GF-D8 (cell line): ENCODE results near the gene DOCK10.

Source experiments
- DNase-seq: peaks from one replicate; lab custom pipeline; 2025; lab: John Stamatoyannopoulos, UW

The DOCK10 gene

DNA sequence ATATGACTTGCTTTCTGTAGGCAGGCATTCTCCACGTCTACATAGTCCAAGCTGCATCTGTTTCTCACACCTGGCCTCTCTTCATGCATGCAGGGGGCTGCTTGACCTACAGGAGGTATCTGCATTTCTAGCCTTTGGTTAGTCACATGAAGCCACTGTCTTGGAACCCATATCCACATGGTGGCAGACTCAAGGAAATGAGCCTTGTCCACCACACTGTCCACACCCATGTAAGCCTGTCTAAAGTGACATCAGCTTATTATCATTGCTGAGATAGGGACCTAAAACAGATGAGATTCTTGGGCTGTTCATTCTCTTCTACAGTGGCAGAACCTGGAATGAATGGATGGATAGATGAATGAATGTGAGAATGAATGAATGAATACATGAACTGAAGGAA, 160.4 kb downstream of the DOCK10 start:
- DNase-seq, result no peak

DNA sequence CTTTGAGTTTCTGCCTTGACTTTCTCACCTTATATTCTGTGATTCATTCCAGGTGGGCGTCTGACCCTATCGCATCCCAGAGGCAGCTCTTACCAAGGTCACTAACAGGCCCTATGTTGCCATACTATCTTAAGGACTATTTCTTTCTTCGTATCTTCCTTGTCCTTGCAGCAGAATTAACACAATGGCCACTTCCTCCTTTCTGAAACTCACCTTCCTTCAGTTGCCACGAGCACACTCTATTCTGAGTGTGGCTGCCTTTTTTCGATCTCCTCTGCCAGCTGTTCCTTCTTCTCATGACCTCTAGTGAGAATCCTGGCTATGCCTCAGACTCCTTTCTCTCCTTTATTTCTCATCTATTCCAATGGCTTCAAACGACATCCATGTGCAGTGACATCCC, 165.7 kb downstream of the DOCK10 start:
- DNase-seq, result no peak

DNA sequence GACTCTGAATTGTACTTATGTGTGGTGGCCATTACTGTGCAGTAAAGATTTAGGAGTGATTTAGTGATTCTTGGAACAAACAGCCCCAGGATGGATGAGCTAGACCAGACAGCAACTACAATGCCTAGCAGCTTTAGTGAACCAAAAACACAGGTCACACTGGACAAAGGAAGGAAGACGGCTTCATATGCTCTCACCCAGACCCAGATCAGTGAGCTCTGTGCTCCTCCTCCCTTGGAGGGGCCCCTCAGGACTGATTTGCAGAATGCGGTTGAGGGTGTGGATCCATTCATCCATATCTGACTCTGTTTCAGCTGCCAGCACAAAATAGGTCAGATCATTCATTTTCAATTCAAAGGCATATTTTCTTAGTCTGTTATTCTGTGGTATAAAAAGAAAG, 166.4 kb downstream of the DOCK10 start:
- no peak for DNase-seq

DNA sequence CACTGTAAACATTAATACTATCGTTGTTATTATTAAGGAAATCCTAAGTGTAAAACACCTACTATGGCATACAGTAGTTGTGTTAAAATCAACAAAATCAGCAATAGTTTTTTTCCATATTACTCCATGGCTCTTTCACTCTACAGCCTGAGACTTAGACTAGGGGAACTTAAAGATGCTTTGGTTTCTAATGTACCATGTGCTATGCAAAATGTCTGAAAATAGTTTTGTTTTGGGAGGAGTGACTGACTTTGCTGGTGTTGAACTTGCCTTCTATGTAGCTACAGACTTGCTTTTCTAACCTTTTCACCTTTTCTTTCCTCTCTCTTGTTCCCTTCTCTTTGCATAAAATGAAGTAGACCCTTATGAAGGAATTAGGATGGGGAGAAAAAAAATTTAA, 167.1 kb downstream of the DOCK10 start:
- DNase-seq, result no peak

DNA sequence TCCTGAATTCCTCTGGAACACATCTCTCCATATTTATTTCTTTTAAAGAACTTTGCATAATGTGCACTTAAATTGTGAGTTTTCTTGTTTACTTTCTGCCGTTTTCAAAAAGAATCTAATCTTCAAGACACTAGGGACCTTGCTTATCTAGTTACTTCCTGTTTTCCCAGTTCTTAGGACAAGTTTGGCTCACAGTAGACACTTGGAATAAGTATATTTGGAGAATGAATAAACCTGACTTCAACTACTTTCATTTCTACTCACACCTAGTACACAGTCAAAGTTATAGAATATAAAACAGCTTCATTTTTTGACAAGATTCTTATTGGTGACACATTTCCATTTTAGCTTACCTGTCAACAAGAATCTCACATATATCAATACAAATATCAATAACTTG, 170.5 kb downstream of the DOCK10 start:
- DNase-seq, result no peak

DNA sequence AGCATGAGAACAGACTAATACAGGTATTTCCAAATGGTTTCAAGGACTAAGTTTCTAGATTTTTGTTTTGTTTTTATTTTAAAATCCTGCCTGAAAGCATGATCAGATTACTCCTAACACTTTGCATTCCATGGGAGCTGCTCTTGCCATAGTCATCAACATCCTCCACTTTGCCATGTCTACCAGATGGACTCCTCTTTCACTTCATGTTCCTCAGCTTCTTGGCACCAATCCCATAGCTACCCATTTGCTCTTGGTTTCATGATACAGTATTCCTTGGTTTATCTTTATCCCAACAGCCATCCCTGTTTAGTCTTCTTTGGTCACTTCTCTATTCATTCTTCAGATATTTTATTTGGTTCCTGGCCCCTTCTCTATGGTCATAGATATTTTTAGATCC, 171.9 kb downstream of the DOCK10 start:
- no peak for DNase-seq

DNA sequence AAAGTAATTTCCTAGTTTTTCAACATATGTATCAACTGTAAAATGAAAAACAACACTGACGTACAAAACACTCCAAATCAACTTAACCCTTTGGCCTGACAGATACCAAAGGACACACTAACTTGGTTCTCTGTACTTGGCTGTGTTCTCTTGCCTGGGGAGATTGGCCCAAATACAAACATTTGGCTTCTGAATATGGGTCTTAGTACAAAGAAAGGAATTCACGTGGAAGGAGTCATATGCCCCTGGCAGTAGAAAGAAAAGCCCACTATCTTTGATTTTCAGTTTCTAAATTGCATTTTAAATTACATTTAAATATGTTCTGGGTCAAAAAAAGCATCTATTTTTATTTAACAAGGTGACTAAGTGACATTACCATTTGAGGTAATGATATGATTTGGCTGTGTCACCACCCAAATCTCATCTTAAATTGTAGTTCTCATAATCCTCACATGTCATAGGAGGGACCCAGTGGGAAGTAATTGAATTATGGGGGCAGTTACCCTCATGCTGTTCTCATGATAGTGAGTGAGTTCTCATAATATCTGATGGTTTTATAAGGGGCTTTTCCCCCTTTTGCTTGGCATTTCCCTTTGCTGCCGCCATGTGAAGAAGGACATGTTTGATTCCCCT, 172.6 kb downstream of the DOCK10 start:
- no peak for DNase-seq

DNA sequence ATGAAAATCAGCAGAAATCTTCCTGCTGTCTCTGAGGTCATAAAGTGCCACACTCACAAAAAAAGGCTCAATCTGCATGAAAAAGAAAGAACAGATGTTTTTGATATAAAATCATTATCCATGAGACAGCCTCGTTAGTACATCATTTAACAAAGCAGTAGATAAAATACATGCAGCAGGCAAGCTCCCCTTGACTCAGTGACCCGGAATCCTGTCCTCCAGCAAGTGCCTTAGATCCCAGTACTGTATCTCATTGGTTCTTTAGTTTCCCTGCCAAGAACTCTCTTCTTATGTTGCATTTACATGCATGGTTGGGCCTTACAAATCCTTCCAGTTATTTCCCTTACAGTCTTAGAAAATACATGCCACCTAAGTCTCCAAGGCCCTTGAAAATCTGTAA, 177.3 kb downstream of the DOCK10 start:
- DNase-seq, result no peak

DNA sequence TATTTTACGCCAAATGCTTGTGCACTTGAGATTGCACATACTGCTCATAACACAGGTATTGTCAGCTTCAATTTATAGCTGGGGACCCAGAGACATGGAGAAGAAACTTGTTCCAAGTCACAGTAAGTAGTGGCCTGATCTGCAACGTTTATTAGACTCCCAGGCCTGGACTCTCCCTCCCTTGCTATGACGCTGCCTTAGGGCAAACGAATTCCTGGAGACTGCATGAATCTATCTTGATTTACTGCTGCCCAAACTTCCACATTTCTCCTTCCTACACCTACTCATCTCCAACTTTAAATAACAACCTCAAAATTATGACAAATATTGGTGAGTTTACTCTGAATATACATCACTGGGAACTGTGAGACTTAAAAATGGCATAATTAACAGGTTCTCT, 181.0 kb downstream of the DOCK10 start:
- DNase-seq, result no peak

DNA sequence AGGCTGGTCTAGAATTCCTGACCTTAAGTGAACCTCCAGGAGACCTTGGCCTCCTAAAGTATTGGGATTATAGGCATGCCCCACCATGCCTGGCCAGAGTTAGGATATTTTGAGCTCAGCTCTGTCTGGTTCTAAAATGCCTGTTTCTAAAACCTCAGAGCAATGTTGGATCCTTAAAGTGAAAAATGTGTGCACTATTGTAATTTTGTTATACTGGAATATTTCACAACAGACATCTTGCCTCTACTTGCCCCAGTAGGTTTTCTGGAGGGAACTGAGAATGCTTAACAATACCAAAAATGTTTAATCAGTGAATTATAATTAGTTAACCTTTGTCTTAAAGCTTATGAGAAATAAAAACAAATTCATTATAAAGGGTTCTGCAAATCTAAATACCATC, 181.5 kb downstream of the DOCK10 start:
- DNase-seq, result no peak

DNA sequence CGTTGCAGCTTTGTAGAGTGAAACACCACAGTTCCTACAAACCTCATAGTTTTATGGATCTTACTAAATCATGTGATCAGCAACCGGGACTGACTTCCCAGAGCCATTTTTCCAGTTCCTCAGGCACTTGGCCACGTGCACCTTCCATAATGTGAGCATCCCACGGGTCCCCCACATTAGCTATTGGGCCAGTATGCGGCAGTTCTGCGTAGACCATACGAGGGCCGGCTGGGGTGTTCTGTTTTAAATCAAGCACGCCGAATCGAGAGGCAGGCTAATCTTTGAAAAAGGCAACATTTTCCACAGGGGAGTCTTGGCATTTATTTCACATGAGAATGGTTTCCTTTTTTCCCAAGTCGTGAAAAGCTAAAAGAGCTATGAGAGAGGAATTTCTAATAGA, 190.5 kb downstream of the DOCK10 start:
- no peak for DNase-seq

DNA sequence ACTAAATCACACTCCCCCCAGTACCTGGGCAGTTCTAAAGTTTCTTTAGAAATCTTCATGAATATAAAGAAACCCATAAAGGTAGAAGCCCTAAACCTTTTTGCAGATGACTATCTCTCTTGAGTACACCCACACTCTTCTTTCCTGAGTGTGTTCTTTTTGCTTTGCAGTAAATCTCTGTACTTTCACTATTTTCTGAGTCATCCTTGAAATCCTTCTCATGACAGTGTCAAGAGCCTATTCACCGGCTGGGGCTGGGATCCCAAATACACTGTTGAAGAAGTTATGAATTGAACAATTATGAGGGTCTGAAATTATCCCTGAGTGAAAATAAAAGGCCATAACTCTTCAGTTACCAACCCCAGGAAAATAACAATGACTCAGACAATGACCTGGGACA, 192.2 kb downstream of the DOCK10 start:
- no peak for DNase-seq

DNA sequence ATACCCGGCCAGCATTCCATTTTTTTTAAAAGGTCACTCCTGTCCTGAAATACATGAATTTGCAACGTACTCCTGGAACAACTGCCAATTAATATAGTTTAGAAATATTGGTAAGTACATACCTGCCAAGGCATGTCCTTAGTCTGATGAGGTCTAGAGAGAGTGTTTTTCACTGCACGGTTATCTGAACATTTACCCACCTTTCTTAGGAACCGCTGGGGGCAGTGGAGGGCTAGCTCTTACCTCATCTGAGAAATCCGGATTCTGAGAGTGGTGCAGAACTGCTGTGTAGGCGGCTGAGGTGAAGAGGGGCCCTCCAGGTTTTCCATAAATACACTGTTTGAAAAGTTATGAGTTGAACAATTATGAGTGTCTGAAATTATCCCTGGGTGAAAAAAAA, 193.0 kb downstream of the DOCK10 start:
- no peak for DNase-seq

DNA sequence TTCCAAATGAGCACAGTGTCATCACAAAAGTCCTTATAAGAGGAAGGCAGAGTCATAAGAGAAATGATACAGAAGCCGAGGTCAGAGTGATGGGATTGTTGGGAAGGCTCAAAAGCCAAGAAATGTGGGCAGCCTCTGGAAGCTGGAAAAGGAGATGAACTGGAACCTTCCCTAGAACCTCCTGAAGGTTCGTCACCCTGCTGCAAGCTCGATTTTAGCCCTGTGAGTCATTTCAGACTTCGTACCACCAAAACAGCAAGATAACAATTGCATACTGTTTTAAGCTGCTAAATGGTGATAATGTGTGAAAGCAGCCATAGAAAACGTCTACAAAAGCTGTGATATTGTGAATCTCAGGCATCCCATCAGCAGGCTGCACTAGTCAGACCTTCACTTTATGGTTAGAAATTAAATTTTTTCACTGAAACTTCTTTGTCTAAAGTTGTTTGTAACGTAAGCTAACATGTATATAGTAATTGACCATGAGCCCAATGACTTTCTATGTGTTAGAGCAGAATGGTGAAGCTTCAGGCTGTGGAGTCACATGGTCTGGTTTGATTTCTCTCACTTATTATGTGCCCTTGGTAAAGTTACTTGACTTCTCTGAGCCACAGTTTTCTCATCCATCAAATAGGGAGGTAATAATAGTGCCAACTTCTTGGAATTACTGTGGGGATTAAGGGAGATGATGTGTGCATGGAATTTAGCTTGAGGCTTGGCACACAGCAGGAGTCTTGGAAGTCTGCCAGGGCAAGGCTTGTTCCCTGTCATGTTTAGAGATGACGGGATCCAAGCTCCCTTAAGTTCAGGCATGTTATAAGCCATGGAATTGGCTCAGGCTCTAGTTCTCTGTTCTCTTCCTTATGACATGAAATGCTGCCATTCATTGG, 194.1 kb downstream of the DOCK10 start:
- no peak for DNase-seq

DNA sequence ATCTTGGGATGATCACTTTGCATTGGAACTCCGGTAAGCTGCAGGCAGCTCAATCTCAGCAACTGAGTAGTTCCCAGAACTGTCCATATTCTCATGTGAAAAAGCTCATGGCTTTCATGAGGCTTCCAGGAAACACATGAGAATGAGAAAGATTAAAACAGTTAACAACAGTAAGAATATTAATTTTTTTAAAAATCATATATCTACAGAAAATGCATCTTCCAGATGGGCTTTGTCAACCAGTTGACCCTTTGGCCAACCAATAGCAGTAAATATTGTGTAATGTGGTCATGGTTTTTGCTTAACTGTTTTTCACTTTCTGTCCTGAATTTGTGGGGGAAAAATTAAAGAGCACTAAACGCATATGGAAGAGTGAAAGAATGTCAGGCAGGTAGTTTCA, 194.9 kb downstream of the DOCK10 start:
- DNase-seq, result no peak

DNA sequence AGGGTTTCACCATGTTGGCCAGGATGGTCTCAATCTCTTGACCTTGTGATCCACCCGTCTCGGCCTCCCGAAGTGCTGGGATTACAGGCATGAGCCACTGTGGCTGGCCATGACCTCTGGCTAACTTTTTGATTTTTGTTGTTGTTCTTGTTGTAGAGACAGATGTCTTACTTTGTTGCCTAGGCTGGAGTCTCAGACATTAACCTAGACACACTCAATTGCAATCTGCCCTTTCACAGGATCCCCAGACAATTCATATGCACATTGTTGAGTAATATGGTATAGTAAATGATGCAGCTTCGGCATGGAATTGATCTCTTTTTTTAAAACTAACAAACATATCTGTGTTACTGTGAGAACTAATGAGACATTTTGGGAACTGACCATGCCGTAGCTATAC, 195.6 kb downstream of the DOCK10 start:
- no peak for DNase-seq

DNA sequence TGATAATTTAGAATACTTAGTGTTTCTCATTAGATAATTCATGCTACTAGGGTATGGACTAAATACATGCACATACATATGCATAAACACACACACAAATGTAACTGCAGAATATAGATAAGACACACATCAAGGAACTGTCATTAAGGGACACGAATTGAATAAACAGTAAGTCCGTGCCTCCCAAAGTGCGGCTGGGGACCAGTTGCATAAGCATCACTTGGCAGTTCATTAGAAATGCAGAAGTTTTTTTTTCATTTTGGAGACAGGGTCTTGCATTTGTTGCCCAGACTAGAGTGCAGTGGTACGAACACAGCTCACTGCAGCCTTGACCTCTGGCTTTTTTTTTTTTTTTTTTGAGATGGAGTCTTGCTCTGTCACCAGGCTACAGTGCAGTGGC, 196.1 kb downstream of the DOCK10 start:
- no peak for DNase-seq

DNA sequence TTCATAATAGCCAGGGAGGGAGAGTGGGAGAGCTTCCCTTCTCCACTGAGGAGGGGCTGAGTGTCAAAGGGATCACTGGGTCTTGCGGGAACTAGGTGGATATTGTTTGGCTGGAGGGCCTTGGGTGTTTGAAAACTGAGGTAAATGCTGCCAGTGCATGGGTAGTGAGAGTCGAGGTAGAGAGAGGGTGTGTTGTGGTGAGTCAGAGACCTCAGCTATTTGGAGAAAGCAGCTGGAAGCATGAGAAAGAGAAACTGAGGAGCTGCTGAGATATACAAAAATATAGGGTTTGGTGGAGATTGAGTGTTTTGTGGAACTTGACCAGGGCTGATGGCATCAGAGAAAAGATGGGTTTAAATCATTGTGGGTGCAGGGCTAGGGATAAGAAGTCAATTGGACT, 199.1 kb downstream of the DOCK10 start:
- no peak for DNase-seq

DNA sequence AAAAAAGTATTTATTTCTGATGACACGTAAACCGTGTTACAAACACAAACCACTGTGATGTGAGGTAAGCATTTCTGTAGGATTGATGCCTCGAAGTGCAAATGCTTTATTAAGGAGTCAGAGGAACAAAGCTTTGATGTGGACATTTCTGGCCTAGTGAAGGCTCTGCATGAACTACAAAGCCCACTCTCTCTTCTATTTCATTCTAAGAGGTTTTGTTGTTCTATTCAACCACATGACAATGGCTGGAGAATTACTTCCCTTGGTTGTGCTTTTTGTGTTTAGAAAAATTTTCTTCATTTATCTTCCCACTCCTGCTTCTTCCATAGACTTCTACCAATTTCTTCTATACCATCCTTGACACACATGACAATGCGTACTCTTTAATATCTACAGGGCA, 200.4 kb downstream of the DOCK10 start:
- no peak for DNase-seq

DNA sequence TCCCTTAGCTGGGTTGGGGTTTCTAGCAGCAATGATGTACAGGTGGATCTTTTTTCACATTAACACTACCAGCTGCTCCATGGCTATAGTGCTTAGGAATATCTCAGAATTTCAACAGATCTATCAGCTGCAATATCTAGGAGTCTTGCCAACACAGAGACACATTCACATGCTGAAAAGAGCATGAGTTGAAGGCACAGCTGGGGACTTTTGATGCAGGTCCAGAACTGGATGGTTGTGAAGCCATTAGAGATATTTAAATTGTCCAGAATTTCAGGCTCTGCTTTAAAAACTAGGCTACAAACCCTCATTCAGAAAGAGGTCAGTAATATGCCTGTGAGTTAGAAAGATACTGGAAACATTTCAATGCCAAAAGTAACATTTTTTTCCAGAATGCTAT, 203.9 kb downstream of the DOCK10 start:
- no peak for DNase-seq

DNA sequence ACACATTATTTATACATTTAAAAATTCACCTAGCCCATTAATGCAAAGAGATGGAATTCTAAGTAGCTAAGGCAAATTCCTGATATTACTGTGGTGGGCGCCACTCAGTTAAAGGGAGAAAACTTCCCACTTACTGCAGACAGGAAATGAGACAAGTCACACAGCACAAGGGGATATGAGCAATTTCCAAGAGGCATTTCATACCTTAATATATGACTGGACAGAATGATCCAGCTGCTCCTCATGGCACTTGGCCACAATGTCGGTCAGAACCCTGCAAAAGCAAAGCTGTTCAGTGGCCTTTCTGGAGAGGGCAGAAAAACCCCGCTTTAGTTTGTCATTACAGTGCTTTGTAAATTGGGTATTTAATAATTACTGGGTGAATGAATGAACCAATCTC, 204.7 kb downstream of the DOCK10 start:
- no peak for DNase-seq

DNA sequence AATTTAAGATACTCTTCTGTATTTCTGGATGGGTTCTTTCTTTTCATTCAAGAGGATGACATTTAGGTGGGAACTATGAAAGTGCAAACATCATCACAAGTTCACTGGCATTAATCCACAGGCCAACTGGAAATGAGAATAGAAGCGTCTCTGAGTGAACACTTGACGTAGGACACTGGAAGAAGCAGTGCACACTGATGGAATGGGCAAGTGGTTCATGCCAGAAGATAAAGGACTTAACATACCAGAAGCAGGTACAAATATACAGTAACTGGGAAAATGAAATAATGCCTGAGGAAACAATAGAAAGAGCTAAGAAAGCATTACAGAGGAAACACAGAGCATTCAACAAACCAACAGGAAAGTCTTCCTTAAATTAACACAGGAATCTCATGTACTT, 205.2 kb downstream of the DOCK10 start:
- DNase-seq, result no peak

DNA sequence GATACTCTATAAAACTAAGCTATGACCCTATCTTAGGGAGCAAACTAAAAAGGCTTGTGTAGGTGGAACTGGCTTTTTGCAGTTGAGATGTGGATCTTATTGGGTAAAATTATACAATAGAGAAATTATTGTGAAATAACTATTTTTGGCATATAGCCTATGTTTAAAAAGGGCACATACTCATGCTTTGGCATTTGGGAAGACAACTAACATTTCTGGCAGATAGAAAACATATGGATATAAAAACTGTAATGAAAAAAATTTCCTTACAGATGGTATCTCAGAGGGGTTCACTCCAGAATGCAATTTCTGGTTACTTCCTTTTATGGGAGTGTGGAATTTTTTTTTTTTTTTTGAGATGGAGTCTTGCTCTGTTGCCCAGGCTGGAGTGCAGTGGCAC, 206.0 kb downstream of the DOCK10 start:
- DNase-seq, result no peak

DNA sequence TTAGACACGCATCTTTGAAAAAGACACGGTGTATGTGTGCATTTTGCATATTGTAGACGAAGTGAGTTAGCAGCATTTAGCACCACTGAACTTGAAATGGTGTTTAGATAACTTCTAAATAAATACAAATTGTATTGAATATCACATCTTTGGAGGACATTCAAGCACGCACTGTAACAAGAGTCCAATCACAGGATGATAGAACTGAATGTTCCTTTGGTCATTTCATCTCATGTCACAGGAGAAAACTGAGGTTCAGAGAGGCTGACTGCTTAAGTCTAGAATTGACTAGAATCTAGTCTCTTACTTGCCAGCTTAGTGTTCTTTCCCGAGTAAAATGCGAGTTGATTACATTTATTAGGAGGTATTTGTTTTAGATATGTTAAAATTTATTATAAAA, 206.9 kb downstream of the DOCK10 start:
- DNase-seq, result no peak
